K562 (cell line): ENCODE results near the gene OPRD1. TPM values are rescaled to one million over a fixed set of nuclear protein-coding genes. Genes with fewer than 3 reads are reported as not detected.

Experiments used
- ATF4 ChIP-seq: fragments of 450-650 bp; formaldehyde crosslinking; IDR thresholded peaks from 2 replicates; pipeline ENCODE4 v1.4.0; 2022; ENCODE audit warnings: mild to moderate bottlenecking, moderate library complexity
- CHD2 ChIP-seq: IDR thresholded peaks from 2 replicates; pipeline ENCODE4 v1.6.1; 2011; ENCODE audit warnings: low read depth, low read length
- DNMT1 ChIP-seq: fragments of 450-650 bp; IDR thresholded peaks from 2 replicates; pipeline ENCODE4 v1.6.1; 2016; ENCODE audit warnings: antibody characterized with exemption, mild to moderate bottlenecking
- EP400 ChIP-seq: fragments of 450-650 bp; IDR thresholded peaks from 2 replicates; pipeline ENCODE4 v1.6.1; 2017; ENCODE audit warnings: antibody characterized with exemption, mild to moderate bottlenecking, moderate library complexity
- FOXJ3 ChIP-seq: sonication (generic); formaldehyde crosslinking; IDR thresholded peaks from 2 replicates; pipeline ENCODE4 v1.4.0; 2020; ENCODE audit warnings: mild to moderate bottlenecking, missing genetic modification reagents
- GABPA ChIP-seq: fragments of 200-800 bp; sonication (Bioruptor generic); conservative IDR thresholded peaks from 2 replicates; pipeline ENCODE4 v1.6.1; 2016; ENCODE audit warnings: low read depth, missing genetic modification characterization, missing compliant biosample characterization
- HDAC2 ChIP-seq: fragments of 450-650 bp; IDR thresholded peaks from 2 replicates; pipeline ENCODE4 v1.6.1; 2016; ENCODE audit warnings: mild to moderate bottlenecking
- HDGF ChIP-seq: fragments of 450-650 bp; IDR thresholded peaks from 2 replicates; pipeline ENCODE4 v1.6.1; 2016
- HMGXB4 ChIP-seq: sonication (generic); formaldehyde crosslinking; IDR thresholded peaks from 2 replicates; pipeline ENCODE4 v1.8.1; 2023; ENCODE audit warnings: mild to moderate bottlenecking, missing genetic modification reagents
- MITF ChIP-seq: IDR thresholded peaks from 2 replicates; pipeline ENCODE4 v1.6.1; 2014; ENCODE audit warnings: antibody characterized with exemption
- MXI1 ChIP-seq: IDR thresholded peaks from 2 replicates; pipeline ENCODE4 v1.6.1; 2011; ENCODE audit warnings: low read depth, mild to moderate bottlenecking, improper control_type of control experiment, low read length
- NFXL1 ChIP-seq: fragments of 450-650 bp; formaldehyde crosslinking; IDR thresholded peaks from 2 replicates; pipeline ENCODE4 v1.4.0; 2021; ENCODE audit warnings: mild to moderate bottlenecking
- PYGO2 ChIP-seq: fragments of 450-650 bp; IDR thresholded peaks from 2 replicates; pipeline ENCODE4 v1.6.1; 2016; ENCODE audit warnings: mild to moderate bottlenecking, missing genetic modification characterization, moderate library complexity, missing compliant biosample characterization
- RBBP5 ChIP-seq: fragments of 200-600 bp; sonication (generic); IDR thresholded peaks from 2 replicates; pipeline ENCODE4 v1.6.1; 2012; ENCODE audit warnings: borderline replicate concordance, mild to moderate bottlenecking, low read length, control low read depth, inconsistent platforms; ENCODE audit not compliant: insufficient read depth, poor library complexity, severe bottlenecking
- RBM14 ChIP-seq: fragments of 200-400 bp; formaldehyde crosslinking; IDR thresholded peaks from 2 replicates; pipeline ENCODE4 v1.6.1; 2018; ENCODE audit warnings: low read depth, mild to moderate bottlenecking, low read length, moderate library complexity, borderline replicate concordance; ENCODE audit not compliant: insufficient read depth
- RFX1 ChIP-seq: fragments of 450-650 bp; IDR thresholded peaks from 2 replicates; pipeline ENCODE4 v1.6.1; 2016; ENCODE audit warnings: mild to moderate bottlenecking, moderate library complexity
- SAP30 ChIP-seq: fragments of 200-600 bp; sonication (generic); IDR thresholded peaks from 2 replicates; pipeline ENCODE4 v1.6.1; 2012; ENCODE audit warnings: borderline replicate concordance, low read depth, mild to moderate bottlenecking, moderate library complexity, low read length, control low read depth, inconsistent platforms; ENCODE audit not compliant: insufficient read depth, poor library complexity, severe bottlenecking
- SETDB1 ChIP-seq: IDR thresholded peaks from one replicate; pipeline ENCODE4 v1.6.1; 2012; ENCODE audit warnings: low read length, control low read depth, inconsistent platforms
- ZFX ChIP-seq: sonication (generic); formaldehyde crosslinking; IDR thresholded peaks from 2 replicates; pipeline ENCODE4 v1.8.0; 2022; ENCODE audit warnings: mild to moderate bottlenecking, missing genetic modification reagents, moderate library complexity
- ZKSCAN8 ChIP-seq: fragments of 200-800 bp; sonication (Bioruptor generic); IDR thresholded peaks from 2 replicates; pipeline ENCODE4 v1.6.1; 2016; ENCODE audit warnings: missing genetic modification characterization, missing compliant biosample characterization
- ZNF280B ChIP-seq: fragments of 250-450 bp; sonication (Bioruptor Pico); IDR thresholded peaks from 2 replicates; pipeline ENCODE4 v1.5.1; 2021; ENCODE audit warnings: mild to moderate bottlenecking
- ZNF507 ChIP-seq: conservative IDR thresholded peaks from 2 replicates; pipeline ENCODE4 v1.6.1; 2017; ENCODE audit warnings: missing genetic modification characterization, missing compliant biosample characterization
- ZNF76 ChIP-seq: fragments of 250-450 bp; sonication (Bioruptor Pico); IDR thresholded peaks from 2 replicates; pipeline ENCODE4 v1.4.0; 2020; ENCODE audit warnings: mild to moderate bottlenecking, moderate library complexity, borderline replicate concordance
- polyA plus RNA-seq, 8 experiments: library from polyadenylated mRNA; depleted of rRNA in 4 of 8; stranded (reverse) in 5 of 8; unstranded in 3 of 8; fragments of >200 nt; fragmentation: Nextera tagmentation in 2 of 8; fragmentation: Illumina TruSeq in 1 of 8; extraction: Ambion mirVana in 2 of 8; extraction: Trizol in 1 of 8; gene quantifications; 2 replicates each; pipeline versions ENCODE4 v1.2.1 to v1.2.3, GENCODE V29; 2011 to 2014; ENCODE audit warnings: inconsistent platforms in 1 of 8, missing spikeins in 1 of 8
- total RNA-seq, 7 experiments: library from RNA; depleted of rRNA in 6 of 7; stranded (reverse); fragments of >200 nt in 6 of 7; fragmentation: Illumina TruSeq in 2 of 7; extraction: Trizol in 2 of 7; gene quantifications; 2 replicates each; pipeline versions ENCODE4 v1.2.1 to v1.2.3, GENCODE V29; 2011 to 2021; ENCODE audit warnings: low replicate concordance in 1 of 7

The OPRD1 gene
- total and polyA plus RNA-seq, 9 of the 15 experiments (the other 6 are each of a cell fraction or from before 2014, with no cell fraction given): under 0.01 to 0.03 (median under 0.01) TPM; not detected in 6

GRCh38 chr1:28886731-28887418, 74.9 kb downstream of the OPRD1 start (continued):
- TF ChIP-seq DNMT1 (0 out of 2 replicates have a peak, but pooled peaks have one; percentile 7), ATF4 (CRISPR knock-in tag) (peak; percentile 13; the same call in 1 of the 2 replicates), MXI1 (no peak), NFXL1 (CRISPR knock-in tag) (no peak), SAP30 (no peak), EP400 (peak; percentile 82), HMGXB4 (CRISPR knock-in tag) (no peak), GABPA (tag) (peak; percentile 29; the same call in 1 of the 2 replicates), RBBP5 (no peak), CHD2 (peak; percentile 63), HDGF (no peak), ZFX (CRISPR knock-in tag) (peak; percentile 79), RFX1 (no peak), ZNF280B (no peak), ZKSCAN8 (CRISPR knock-in tag) (peak; percentile 39; the same call in 1 of the 2 replicates), RBM14 (0 out of 2 replicates have a peak, but pooled peaks have one; percentile 83), ZNF507 (tag) (no peak), FOXJ3 (CRISPR knock-in tag) (no peak), ZNF76 (CRISPR knock-in tag) (peak; percentile 51; the same call in 1 of the 2 replicates), PYGO2 (peak; percentile 44; the same call in 1 of the 2 replicates), MITF (no peak), HDAC2 (no peak), SETDB1 (no peak)
